Mucosa of descending colon (tissue), 3 donors: ENCODE results near the gene CD209. TPM values are rescaled to one million over a fixed set of nuclear protein-coding genes. Genes with fewer than 3 reads are reported as not detected.

ENCODE experiments used
- ATAC-seq: fragments of 200-7000 bp; cut with Tn5 transposase; one replicate; pipeline ENCODE4 v1.9.1; 2020; ENCODE audit warnings: mild to moderate bottlenecking, moderate library complexity
- DNase-seq, 3 donors: peaks; one replicate each; pipeline ENCODE4 v3.0.0-alpha.2; 2020
- H3K36me3 ChIP-seq: fragments of 200-600 bp; one replicate; pipeline ENCODE4 v1.8.0; 2021; ENCODE audit warnings: low read depth, mild to moderate bottlenecking
- H3K4me1 ChIP-seq: fragments of 200-600 bp; one replicate; pipeline ENCODE4 v1.8.0; 2021; ENCODE audit warnings: low read depth, mild to moderate bottlenecking
- H3K4me3 ChIP-seq: fragments of 200-600 bp; one replicate; pipeline ENCODE4 v1.8.0; 2021; ENCODE audit warnings: mild to moderate bottlenecking
- H3K9me3 ChIP-seq: fragments of 200-600 bp; one replicate; pipeline ENCODE4 v1.8.0; 2021; ENCODE audit warnings: mild to moderate bottlenecking
- intact Hi-C, 2 donors: fragments of 100-400 bp; cut with DNase I in 1 of 2; cut with micrococcal nuclease in 1 of 2; formaldehyde crosslinking; loops; one replicate each; pipeline versions ENCODE4 v1.11.0 to v1.11.1; 2022; cut with DNase I, micrococcal nuclease
- total RNA-seq, 3 donors: library from RNA; stranded (reverse); fragmentation: NEBNext Ultra II Directional in 2 of 3; extraction: Animal tissue kit (Norgen Biotek cat#: 25700) in 2 of 3; gene quantifications; one replicate each; pipeline versions ENCODE4 v1.2.1 to v1.2.4, GENCODE V29; 2021 to 2023
- TF ChIP-seq, protein P1 (sequence below): fragments of 200-600 bp; IDR thresholded peaks from one replicate; pipeline ENCODE4 v1.8.0; 2022; ENCODE audit warnings: antibody characterized with exemption, mild to moderate bottlenecking
- donor health status: DM: no; HTN: no; CAD: no; lungs with moderate emphysema.
- donor health status: DM: no; HTN: no; CAD: no.
- donor health status: DM: no; HTN: yes; CAD: no.

CD209 gene
- total RNA-seq, 3 donors from 2014 or later: 4.1 to 17.7 (median 17.2) TPM

DNA sequence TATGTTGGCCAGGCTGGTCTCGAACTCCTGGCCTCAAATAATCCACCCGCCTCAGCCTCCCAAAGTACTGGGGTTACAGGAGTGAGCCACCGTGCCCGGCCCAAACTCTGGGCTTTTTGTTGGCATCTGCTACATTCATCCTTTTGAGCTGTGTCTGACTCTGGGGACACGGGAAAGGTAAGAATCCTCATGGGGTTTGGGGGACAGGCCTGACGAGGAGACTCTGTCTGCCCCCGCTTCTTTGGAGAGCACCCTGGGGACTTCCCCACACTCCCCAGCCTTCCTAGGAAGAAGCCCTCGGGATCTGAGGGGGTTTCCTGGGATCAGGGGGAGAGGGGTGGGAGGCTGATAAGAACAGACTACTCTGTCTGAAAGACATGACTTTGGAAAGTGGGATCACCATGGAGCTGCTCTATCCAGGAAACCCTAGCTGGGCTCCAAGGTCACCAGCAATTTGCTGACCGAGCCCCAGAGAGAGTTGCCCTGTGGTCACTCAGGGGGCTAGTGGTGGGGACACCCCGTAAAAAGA is 37.3 kb downstream of the CD209 start:
- TF ChIP-seq, protein P1, sequence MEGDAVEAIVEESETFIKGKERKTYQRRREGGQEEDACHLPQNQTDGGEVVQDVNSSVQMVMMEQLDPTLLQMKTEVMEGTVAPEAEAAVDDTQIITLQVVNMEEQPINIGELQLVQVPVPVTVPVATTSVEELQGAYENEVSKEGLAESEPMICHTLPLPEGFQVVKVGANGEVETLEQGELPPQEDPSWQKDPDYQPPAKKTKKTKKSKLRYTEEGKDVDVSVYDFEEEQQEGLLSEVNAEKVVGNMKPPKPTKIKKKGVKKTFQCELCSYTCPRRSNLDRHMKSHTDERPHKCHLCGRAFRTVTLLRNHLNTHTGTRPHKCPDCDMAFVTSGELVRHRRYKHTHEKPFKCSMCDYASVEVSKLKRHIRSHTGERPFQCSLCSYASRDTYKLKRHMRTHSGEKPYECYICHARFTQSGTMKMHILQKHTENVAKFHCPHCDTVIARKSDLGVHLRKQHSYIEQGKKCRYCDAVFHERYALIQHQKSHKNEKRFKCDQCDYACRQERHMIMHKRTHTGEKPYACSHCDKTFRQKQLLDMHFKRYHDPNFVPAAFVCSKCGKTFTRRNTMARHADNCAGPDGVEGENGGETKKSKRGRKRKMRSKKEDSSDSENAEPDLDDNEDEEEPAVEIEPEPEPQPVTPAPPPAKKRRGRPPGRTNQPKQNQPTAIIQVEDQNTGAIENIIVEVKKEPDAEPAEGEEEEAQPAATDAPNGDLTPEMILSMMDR: no peak

DNA sequence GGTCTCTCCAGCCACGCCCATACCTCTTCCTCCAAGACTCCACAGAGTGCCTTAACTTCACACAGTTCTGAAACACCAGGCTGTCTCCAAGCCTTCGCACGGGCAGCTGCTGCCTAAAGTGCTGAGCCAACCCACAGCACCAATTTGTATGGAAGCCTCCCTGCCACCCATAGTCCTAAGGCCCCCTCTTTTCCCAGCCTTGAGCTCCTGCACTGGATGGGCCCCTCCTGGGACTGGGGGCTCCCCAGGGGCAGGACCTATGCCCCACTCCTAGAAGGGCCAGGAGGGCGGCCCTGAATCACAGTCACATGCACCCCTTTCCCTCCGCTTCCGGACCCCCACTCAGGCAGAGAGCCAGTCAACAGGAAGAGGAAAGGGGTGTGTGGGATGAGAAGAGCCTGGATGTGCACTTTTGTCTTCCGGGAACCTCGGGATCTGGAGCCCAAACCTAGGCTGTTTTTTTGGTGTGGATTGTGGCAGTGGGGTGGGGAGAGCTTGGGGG is 40.3 kb downstream of the CD209 start:
- Histone ChIP-seq H3K9me3 (no peaks in the 10 kb centered on the region), H3K36me3 (no peaks in the 10 kb centered on the region), H3K4me1 (no peaks in the 10 kb centered on the region), H3K4me3 (no peak overlapping the region)
- ATAC-seq (no peak), DNase-seq (no peak)
- TF ChIP-seq, protein P1: no peak
- intact Hi-C loops: no loop called here

More for the DNA sequence above, 37.3 kb downstream of the CD209 start:
- H3K4me3 ChIP-seq: no peak overlapping the region
- DNase-seq (no peak), ATAC-seq (no peak)
- intact Hi-C loops: no loop called here
- no peaks in the 10 kb centered on the region for H3K36me3 ChIP-seq
- H3K4me1 ChIP-seq: no peaks in the 10 kb centered on the region
- no peaks in the 10 kb centered on the region for H3K9me3 ChIP-seq

DNA sequence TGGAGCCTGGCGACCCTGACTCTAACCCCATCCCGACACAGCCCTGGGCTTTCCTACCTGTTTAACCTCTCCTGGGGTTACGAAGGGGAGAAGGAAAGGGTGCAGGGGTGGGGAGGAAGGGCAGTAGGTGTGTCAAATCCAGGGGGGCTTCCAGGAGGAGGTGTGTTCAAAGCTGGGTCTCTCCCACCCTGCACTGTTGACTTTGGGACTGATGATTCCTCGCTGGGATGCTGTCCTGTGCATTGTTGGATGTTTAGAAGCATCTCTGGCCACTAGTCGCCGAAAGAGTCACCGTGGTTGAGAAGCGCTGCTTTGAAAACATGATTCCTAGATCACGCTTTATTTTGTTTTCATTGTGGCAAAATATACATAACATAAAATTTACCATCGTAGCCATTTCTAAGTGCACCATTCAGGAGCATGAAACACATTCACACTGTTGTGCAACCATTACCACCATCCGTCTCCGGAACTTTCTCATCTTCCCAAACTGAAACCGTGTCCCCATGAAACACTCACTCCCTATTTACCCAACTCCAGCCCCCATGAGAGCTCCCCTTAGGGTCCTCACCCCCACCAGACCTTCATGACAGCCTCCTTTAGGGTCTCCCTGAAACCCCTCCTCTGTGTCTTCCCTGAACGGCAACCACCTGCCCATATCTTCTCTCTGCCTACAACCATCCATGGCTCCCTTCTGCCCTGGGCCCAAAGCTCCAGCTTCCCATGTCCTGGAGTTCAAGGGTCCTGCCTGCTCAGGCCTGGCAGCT is 41.0 kb downstream of the CD209 start:
- ATAC-seq (no peak), DNase-seq (no peak)
- H3K4me3 ChIP-seq: no peak overlapping the region
- H3K36me3 ChIP-seq: no peaks in the 10 kb centered on the region
- no peaks in the 10 kb centered on the region for H3K4me1 ChIP-seq
- intact Hi-C loops: no loop called here
- H3K9me3 ChIP-seq: no peaks in the 10 kb centered on the region
- TF ChIP-seq, protein P1: no peak

DNA sequence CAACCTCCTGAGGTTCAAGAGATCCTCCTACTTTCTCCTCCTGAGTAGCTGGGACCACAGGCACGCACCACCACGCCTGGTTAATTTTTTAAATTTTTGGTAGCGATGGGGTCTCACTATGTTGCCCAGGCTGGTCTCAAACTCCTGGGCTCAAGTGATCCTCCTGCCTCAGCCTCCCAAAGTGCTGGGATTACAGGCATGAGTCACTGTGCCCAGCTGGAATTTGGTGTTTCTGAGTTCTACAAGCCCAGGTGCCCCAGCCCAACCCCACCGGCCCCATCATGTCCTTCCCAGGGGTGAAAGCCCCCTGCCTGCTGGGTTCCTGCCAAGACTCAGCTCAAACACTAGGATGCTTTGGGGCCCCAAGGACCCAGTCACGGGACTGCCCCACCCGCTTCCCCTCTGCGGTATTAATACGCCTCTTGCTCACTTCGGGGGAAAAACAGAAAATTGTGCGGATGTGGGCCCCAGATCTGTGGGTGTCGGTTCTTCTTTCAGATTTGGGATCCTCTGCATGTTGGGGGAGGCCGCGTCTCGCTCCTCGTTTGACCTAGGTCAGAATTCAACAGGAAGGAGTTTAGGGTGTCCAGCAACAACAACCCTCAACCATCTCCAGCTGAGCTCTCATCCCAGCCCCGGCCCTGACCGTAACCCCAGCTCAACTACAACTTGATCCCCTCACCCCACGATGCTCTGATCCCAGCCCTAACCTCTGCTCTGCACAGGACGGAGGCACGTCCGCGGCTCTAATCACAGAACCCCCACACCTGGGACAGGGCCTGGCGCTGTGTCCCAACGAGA is 41.7 kb downstream of the CD209 start:
- peak; percentile 55 to 87 (median 69) for DNase-seq
- H3K4me3 ChIP-seq: no peak overlapping the region
- peak; percentile 85 for ATAC-seq
- TF ChIP-seq, protein P1: no peak
- H3K4me1 ChIP-seq: no peaks in the 10 kb centered on the region
- H3K36me3 ChIP-seq: no peaks in the 10 kb centered on the region
- intact Hi-C loops: no loop called here
- no peaks in the 10 kb centered on the region for H3K9me3 ChIP-seq

DNA sequence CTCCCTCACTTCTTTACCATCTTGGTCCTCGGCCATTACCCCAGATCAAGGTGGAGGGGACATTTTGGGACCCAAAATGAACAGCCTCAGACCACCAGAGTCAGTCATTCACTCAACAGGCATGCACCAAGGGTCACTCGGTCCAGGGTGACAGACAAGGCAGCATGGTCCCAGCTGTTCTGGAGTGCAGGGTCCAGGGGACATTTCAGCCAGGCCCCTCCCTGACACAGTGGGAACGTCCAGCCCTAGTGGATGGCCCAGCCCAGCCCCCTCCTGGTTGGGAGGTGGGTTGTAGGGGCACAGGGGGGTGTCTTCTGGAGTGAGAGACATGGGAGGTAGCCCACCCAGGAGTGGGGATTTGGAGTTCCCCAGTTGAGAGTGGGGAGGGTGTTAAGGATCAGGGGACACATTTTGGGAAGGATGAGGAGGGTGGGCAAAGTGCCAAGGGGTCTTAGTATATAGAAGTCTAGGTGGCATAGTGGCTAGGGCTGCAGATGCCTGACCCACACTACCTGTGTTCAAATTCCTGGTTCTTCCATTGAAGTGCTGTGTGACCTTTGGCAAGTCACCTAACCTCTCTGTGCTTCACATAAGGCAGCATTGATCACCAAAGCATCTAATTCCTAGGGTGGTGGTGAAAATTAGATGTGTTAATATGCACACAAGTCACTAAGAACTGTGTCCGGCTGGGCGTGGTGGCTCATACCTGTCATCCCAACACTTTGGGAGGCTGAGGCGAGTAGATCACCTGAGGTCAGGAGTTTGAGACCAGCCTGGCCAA is 42.9 kb downstream of the CD209 start:
- DNase-seq: no peak
- H3K4me3 ChIP-seq: no peak overlapping the region
- no peak for ATAC-seq
- no peaks in the 10 kb centered on the region for H3K4me1 ChIP-seq
- intact Hi-C loops: no loop called here
- H3K9me3 ChIP-seq: no peaks in the 10 kb centered on the region
- TF ChIP-seq, protein P1: no peak
- no peaks in the 10 kb centered on the region for H3K36me3 ChIP-seq
